ENCODE results near the gene SLC9B1. TPM values are rescaled to one million over a fixed set of nuclear protein-coding genes. Genes with fewer than 3 reads are reported as not detected.

The SLC9B1 gene
- total and polyA plus RNA-seq, 2 of the 13 experiments (the other 11 are each of a cell fraction or from before 2014, with no cell fraction given) = 0.17 to 0.20 TPM

- TF ChIP-seq ZFP82 (CRISPR knock-in tag; IDR thresholded peaks at IDR 0.05; ENCODE audit: borderline replicate concordance) = no peak; the same call in 1 of the 2 replicates
- no peak; the same call in 1 of the 2 replicates for TF ChIP-seq FOXJ3 (CRISPR knock-in tag; IDR thresholded peaks at IDR 0.05; ENCODE audit: borderline replicate concordance)
- no peak for TF ChIP-seq SRSF9 (IDR thresholded peaks at IDR 0.05; ENCODE audit: borderline replicate concordance, insufficient read depth, low read depth, low read length, poor library complexity, severe bottlenecking)
- no peak; the same call in 1 of the 2 replicates for TF ChIP-seq MEF2D (CRISPR knock-in tag; IDR thresholded peaks at IDR 0.05)
- no peak for TF ChIP-seq CHCHD3 (CRISPR knock-in tag; IDR thresholded peaks at IDR 0.05)
- 0 out of 2 replicates have a peak, but pooled peaks have one; percentile 65 for TF ChIP-seq CBFB (CRISPR knock-in tag; IDR thresholded peaks at IDR 0.05)
- TF ChIP-seq XBP1 (CRISPR knock-in tag; IDR thresholded peaks at IDR 0.05) = no peak
- TF ChIP-seq, protein P1, sequence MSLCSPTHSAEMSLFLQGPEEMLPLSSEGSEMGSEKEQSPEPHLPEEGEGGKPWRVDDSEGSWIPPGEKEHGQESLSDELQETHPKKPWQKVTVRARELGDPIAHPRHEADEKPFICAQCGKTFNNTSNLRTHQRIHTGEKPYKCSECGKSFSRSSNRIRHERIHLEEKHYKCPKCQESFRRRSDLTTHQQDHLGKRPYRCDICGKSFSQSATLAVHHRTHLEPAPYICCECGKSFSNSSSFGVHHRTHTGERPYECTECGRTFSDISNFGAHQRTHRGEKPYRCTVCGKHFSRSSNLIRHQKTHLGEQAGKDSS (CRISPR knock-in tag; IDR thresholded peaks at IDR 0.05; ENCODE audit: borderline replicate concordance, low read depth) = peak; percentile 86; the same call in 1 of the 2 replicates
- peak; percentile 42 for TF ChIP-seq ZC3H13 (CRISPR knock-in tag; IDR thresholded peaks at IDR 0.05)
- peak; percentile 79; the same call in 1 of the 2 replicates for TF ChIP-seq ZNF766 (CRISPR knock-in tag; IDR thresholded peaks at IDR 0.05; ENCODE audit: borderline replicate concordance)
- TF ChIP-seq, protein P2, sequence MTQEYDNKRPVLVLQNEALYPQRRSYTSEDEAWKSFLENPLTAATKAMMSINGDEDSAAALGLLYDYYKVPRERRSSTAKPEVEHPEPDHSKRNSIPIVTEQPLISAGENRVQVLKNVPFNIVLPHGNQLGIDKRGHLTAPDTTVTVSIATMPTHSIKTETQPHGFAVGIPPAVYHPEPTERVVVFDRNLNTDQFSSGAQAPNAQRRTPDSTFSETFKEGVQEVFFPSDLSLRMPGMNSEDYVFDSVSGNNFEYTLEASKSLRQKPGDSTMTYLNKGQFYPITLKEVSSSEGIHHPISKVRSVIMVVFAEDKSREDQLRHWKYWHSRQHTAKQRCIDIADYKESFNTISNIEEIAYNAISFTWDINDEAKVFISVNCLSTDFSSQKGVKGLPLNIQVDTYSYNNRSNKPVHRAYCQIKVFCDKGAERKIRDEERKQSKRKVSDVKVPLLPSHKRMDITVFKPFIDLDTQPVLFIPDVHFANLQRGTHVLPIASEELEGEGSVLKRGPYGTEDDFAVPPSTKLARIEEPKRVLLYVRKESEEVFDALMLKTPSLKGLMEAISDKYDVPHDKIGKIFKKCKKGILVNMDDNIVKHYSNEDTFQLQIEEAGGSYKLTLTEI (CRISPR knock-in tag; conservative IDR thresholded peaks at IDR 0.05) = no peak
- TF ChIP-seq ZZZ3 (CRISPR knock-in tag; IDR thresholded peaks at IDR 0.05; ENCODE audit: borderline replicate concordance) = no peak
- TF ChIP-seq BCL6 (CRISPR knock-in tag; IDR thresholded peaks at IDR 0.05) = peak; percentile 38; the same call in 1 of the 2 replicates
- TF ChIP-seq ZNF891 (CRISPR knock-in tag; IDR thresholded peaks at IDR 0.05) = no peak; the same call in 1 of the 2 replicates
- no peak for TF ChIP-seq ELF4 (CRISPR knock-in tag; IDR thresholded peaks at IDR 0.05; ENCODE audit: borderline replicate concordance)
- TF ChIP-seq, protein P3, sequence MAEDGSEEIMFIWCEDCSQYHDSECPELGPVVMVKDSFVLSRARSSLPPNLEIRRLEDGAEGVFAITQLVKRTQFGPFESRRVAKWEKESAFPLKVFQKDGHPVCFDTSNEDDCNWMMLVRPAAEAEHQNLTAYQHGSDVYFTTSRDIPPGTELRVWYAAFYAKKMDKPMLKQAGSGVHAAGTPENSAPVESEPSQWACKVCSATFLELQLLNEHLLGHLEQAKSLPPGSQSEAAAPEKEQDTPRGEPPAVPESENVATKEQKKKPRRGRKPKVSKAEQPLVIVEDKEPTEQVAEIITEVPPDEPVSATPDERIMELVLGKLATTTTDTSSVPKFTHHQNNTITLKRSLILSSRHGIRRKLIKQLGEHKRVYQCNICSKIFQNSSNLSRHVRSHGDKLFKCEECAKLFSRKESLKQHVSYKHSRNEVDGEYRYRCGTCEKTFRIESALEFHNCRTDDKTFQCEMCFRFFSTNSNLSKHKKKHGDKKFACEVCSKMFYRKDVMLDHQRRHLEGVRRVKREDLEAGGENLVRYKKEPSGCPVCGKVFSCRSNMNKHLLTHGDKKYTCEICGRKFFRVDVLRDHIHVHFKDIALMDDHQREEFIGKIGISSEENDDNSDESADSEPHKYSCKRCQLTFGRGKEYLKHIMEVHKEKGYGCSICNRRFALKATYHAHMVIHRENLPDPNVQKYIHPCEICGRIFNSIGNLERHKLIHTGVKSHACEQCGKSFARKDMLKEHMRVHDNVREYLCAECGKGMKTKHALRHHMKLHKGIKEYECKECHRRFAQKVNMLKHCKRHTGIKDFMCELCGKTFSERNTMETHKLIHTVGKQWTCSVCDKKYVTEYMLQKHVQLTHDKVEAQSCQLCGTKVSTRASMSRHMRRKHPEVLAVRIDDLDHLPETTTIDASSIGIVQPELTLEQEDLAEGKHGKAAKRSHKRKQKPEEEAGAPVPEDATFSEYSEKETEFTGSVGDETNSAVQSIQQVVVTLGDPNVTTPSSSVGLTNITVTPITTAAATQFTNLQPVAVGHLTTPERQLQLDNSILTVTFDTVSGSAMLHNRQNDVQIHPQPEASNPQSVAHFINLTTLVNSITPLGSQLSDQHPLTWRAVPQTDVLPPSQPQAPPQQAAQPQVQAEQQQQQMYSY (CRISPR knock-in tag; IDR thresholded peaks at IDR 0.05) = 0 out of 2 replicates have a peak, but pooled peaks have one; percentile 56
- peak; percentile 29; the same call in 1 of the 2 replicates for TF ChIP-seq KDM5A (IDR thresholded peaks at IDR 0.05; ENCODE audit: borderline replicate concordance, low read length)
- TF ChIP-seq KDM5B (CRISPR knock-in tag; IDR thresholded peaks at IDR 0.05; ENCODE audit: borderline replicate concordance) = peak; percentile 87; the same call in 1 of the 2 replicates
- no peak for TF ChIP-seq PRDM4 (CRISPR knock-in tag; IDR thresholded peaks at IDR 0.05; ENCODE audit: borderline replicate concordance)
Measured at GRCh38 chr4:103019308-103020124, at the start of gene SLC9B1 (continued).
